GM23338 (cell line): Measurements from ENCODE around the gene UPF2. TPM values are rescaled to one million over a fixed set of nuclear protein-coding genes. Genes with fewer than 3 reads are reported as not detected.

ENCODE experiments used
- ATAC-seq: fragments of 200-7000 bp; cut with Tn5 transposase; 3 replicates; pipeline ENCODE4 v1.9.1; 2020
- DNase-seq: peaks from one replicate; pipeline ENCODE4 v3.0.0-alpha.2; 2015; ENCODE audit warnings: low spot score
- H2AFZ ChIP-seq: fragments of 200-600 bp; sonication (generic); 2 replicates; pipeline ENCODE4 v1.8.0; 2016; ENCODE audit warnings: antibody characterized with exemption, mild to moderate bottlenecking, moderate library complexity
- H3F3A ChIP-seq: fragments of 200-600 bp; sonication (generic); replicated peaks from 2 replicates; pipeline ENCODE4 v1.8.0; 2017; ENCODE audit warnings: antibody characterized with exemption, mixed run types, low read depth
- H3K27ac ChIP-seq: fragments of 200-600 bp; sonication (generic); 2 replicates; pipeline ENCODE4 v1.6.1; 2016; ENCODE audit warnings: low read depth
- H3K27me3 ChIP-seq: fragments of 200-600 bp; sonication (generic); 2 replicates; pipeline ENCODE4 v1.8.0; 2016; ENCODE audit warnings: mild to moderate bottlenecking, mixed run types, moderate library complexity; ENCODE audit not compliant: insufficient read depth
- H3K36me3 ChIP-seq: fragments of 200-600 bp; sonication (generic); 2 replicates; pipeline ENCODE4 v1.8.0; 2016; ENCODE audit warnings: mild to moderate bottlenecking; ENCODE audit not compliant: insufficient read depth
- H3K4me1 ChIP-seq: fragments of 200-600 bp; sonication (generic); 2 replicates; pipeline ENCODE4 v1.8.0; 2016; ENCODE audit warnings: mild to moderate bottlenecking, moderate library complexity; ENCODE audit not compliant: insufficient read depth
- H3K4me2 ChIP-seq: fragments of 200-600 bp; sonication (generic); 2 replicates; pipeline ENCODE4 v1.7.1; 2017; ENCODE audit warnings: mixed run types
- H3K4me3 ChIP-seq: fragments of 200-600 bp; sonication (generic); 2 replicates; pipeline ENCODE4 v1.6.1; 2016; ENCODE audit warnings: mixed run types
- H3K79me2 ChIP-seq: fragments of 200-600 bp; sonication (generic); replicated peaks from 2 replicates; pipeline ENCODE4 v1.8.0; 2017; ENCODE audit warnings: mild to moderate bottlenecking; ENCODE audit not compliant: insufficient read depth
- H3K9me2 ChIP-seq: fragments of 200-600 bp; sonication (generic); 2 replicates; pipeline ENCODE4 v1.8.0; 2017; ENCODE audit not compliant: insufficient read depth
- H4K20me1 ChIP-seq: fragments of 200-600 bp; sonication (generic); replicated peaks from 2 replicates; pipeline ENCODE4 v1.8.0; 2017; ENCODE audit warnings: mild to moderate bottlenecking; ENCODE audit not compliant: insufficient read depth
- H3K27ac Mint-ChIP-seq: 2 replicates; pipeline ENCODE4 v1.8.0; 2020; ENCODE audit warnings: inconsistent platforms, mild to moderate bottlenecking, moderate library complexity, mixed read lengths
- H3K27me3 Mint-ChIP-seq: 3 replicates; pipeline ENCODE4 v1.8.0; 2022; ENCODE audit warnings: low read depth, mild to moderate bottlenecking, moderate library complexity, mixed read lengths, inconsistent platforms; ENCODE audit not compliant: insufficient read depth, poor library complexity
- H3K36me3 Mint-ChIP-seq: 3 replicates; pipeline ENCODE4 v1.8.0; 2021; ENCODE audit warnings: low read depth, mild to moderate bottlenecking, inconsistent platforms, moderate library complexity, mixed read lengths
- H3K4me1 Mint-ChIP-seq: 3 replicates; pipeline ENCODE4 v1.8.0; 2020; ENCODE audit warnings: mild to moderate bottlenecking, inconsistent platforms, mixed read lengths
- H3K4me3 Mint-ChIP-seq: 3 replicates; pipeline ENCODE4 v1.8.0; 2021; ENCODE audit warnings: moderate library complexity, mild to moderate bottlenecking, inconsistent platforms, mixed read lengths
- H3K9me3 Mint-ChIP-seq: 3 replicates; pipeline ENCODE4 v1.8.0; 2020; ENCODE audit warnings: moderate library complexity, mild to moderate bottlenecking, inconsistent platforms, mixed read lengths
- CREB1 ChIP-seq: fragments of 250-450 bp; sonication (Bioruptor Pico); IDR thresholded peaks from 2 replicates; pipeline ENCODE4 v1.5.0; 2020; ENCODE audit warnings: low read depth, mild to moderate bottlenecking, moderate library complexity
- ETS1 ChIP-seq: IDR thresholded peaks from 2 replicates; pipeline ENCODE4 v1.6.1; 2016; ENCODE audit warnings: antibody characterized with exemption
- EZH2 ChIP-seq: fragments of 200-600 bp; sonication (generic); IDR thresholded peaks from one replicate; pipeline ENCODE4 v1.8.0; 2017; ENCODE audit warnings: antibody characterized with exemption, mild to moderate bottlenecking, low read depth; ENCODE audit not compliant: unreplicated experiment
- EZH2phosphoT487 ChIP-seq: fragments of 200-600 bp; sonication (generic); IDR thresholded peaks from one replicate; pipeline ENCODE4 v1.8.1; 2018; ENCODE audit warnings: antibody characterized with exemption; ENCODE audit not compliant: unreplicated experiment
- JUNB ChIP-seq: IDR thresholded peaks from one replicate; pipeline ENCODE4 v1.6.1; 2016; ENCODE audit warnings: antibody characterized with exemption; ENCODE audit not compliant: unreplicated experiment
- NANOG ChIP-seq: IDR thresholded peaks from 2 replicates; pipeline ENCODE4 v1.6.1; 2016; ENCODE audit warnings: antibody characterized with exemption, borderline replicate concordance
- POLR2AphosphoS5 ChIP-seq: IDR thresholded peaks from 2 replicates; pipeline ENCODE4 v1.6.1; 2016; ENCODE audit warnings: antibody characterized with exemption, low read depth
- REST ChIP-seq: IDR thresholded peaks from one replicate; pipeline ENCODE4 v1.6.1; 2018; ENCODE audit warnings: antibody characterized with exemption; ENCODE audit not compliant: unreplicated experiment
- STAT1 ChIP-seq: IDR thresholded peaks from one replicate; pipeline ENCODE4 v1.6.1; 2016; ENCODE audit warnings: antibody characterized with exemption; ENCODE audit not compliant: unreplicated experiment
- ZNF114 ChIP-seq: fragments of 250-450 bp; sonication (Bioruptor Pico); IDR thresholded peaks from 2 replicates; pipeline ENCODE4 v1.5.0; 2020; ENCODE audit warnings: mild to moderate bottlenecking, moderate library complexity
- ZNF331 ChIP-seq: fragments of 250-450 bp; sonication (Bioruptor Pico); IDR thresholded peaks from 2 replicates; pipeline ENCODE4 v1.5.0; 2020; ENCODE audit warnings: low read depth, mild to moderate bottlenecking, moderate library complexity
- ZNF462 ChIP-seq: fragments of 250-450 bp; sonication (Bioruptor Pico); IDR thresholded peaks from 2 replicates; pipeline ENCODE4 v1.5.0; 2020; ENCODE audit warnings: mild to moderate bottlenecking, moderate library complexity
- polyA plus RNA-seq: library from polyadenylated mRNA; unstranded; fragments of >200 nt; fragmentation: Nextera tagmentation; extraction: Ambion mirVana; gene quantifications from 2 replicates; pipeline ENCODE4 v1.2.1, GENCODE V29; 2016
- total RNA-seq: library from RNA; depleted of rRNA; stranded (reverse); fragments of >200 nt; shearing (Covaris generic); gene quantifications from 2 replicates; pipeline ENCODE4 v1.2.3, GENCODE V29; 2014

Gene UPF2
- total and polyA plus RNA-seq, 2 experiments from 2014 or later, result 29.0 to 78.5 TPM

- no peak for TF ChIP-seq REST
These were observed 82.6 kb downstream of the UPF2 start (continued) for GRCh38 chr10:11959966-11960365.

GRCh38 chr10:11958956-11959355 is 83.7 kb downstream of the UPF2 start:
- Mint-ChIP-seq H3K4me3 (no peak overlapping the region), H3K27me3 (no peaks in the 10 kb centered on the region), H3K4me1 (no peaks in the 10 kb centered on the region), H3K27ac (no peak overlapping the region), H3K36me3 (peaks cover 44% of the 10 kb centered on the region), H3K9me3 (no peaks in the 10 kb centered on the region)
- H3K27me3 ChIP-seq, result no peaks in the 10 kb centered on the region
- no peaks in the 10 kb centered on the region for H3K79me2 ChIP-seq
- H3K27ac ChIP-seq, result no peak overlapping the region
- no peaks in the 10 kb centered on the region for H3K4me1 ChIP-seq
- no peaks in the 10 kb centered on the region; the same call in 1 of the 2 replicates for H4K20me1 ChIP-seq
- DNase-seq (no peak), ATAC-seq (no peak)
- H3K4me3 ChIP-seq, result no peak overlapping the region
- no peaks in the 10 kb centered on the region for H3F3A ChIP-seq
- H3K9me2 ChIP-seq, result no peaks in the 10 kb centered on the region
- peaks cover 21% of the 10 kb centered on the region for H3K36me3 ChIP-seq
- no peak overlapping the region for H2AFZ ChIP-seq
- no peak overlapping the region for H3K4me2 ChIP-seq
- no peak for TF ChIP-seq POLR2AphosphoS5
- no peak for TF ChIP-seq NANOG
- TF ChIP-seq CREB1 (CRISPR knock-in tag), result no peak
- TF ChIP-seq ZNF462 (CRISPR knock-in tag), result no peak
- TF ChIP-seq ZNF331 (CRISPR knock-in tag), result no peak
- no peak for TF ChIP-seq EZH2phosphoT487
- TF ChIP-seq STAT1, result no peak
- no peak for TF ChIP-seq EZH2
- no peak for TF ChIP-seq REST
- no peak for TF ChIP-seq ETS1
- TF ChIP-seq JUNB, result no peak
- TF ChIP-seq ZNF114 (CRISPR knock-in tag), result no peak
